CD14-positive monocyte (primary cell): Measurements from ENCODE around the gene RYR3. TPM values are rescaled to one million over a fixed set of nuclear protein-coding genes. Genes with fewer than 3 reads are reported as not detected.

Experiments used
- DNase-seq, 3 donors: peaks; one replicate each; pipeline ENCODE4 v3.0.0-alpha.2; 2011 to 2022
- H2AFZ ChIP-seq: 2 replicates; pipeline ENCODE4 v1.6.0; 2012; ENCODE audit warnings: mild to moderate bottlenecking, low read depth, low read length, inconsistent platforms; ENCODE audit not compliant: insufficient read depth, poor library complexity, severe bottlenecking
- H3K27ac ChIP-seq, 2 donors: 1 replicate in 1 of 2; 2 replicates in 1 of 2; pipeline ENCODE4 v1.5.1; 2012 to 2013; ENCODE audit warnings: low read length in 2 of 2, control low read depth in 1 of 2, inconsistent platforms in 1 of 2, low read depth in 1 of 2, mild to moderate bottlenecking in 1 of 2
- H3K27me3 ChIP-seq, 2 donors: one replicate each; pipeline versions ENCODE4 v1.6.0 to v1.6.1; 2011 to 2013; ENCODE audit warnings: low read length in 2 of 2; ENCODE audit not compliant: control insufficient read depth in 2 of 2, insufficient read depth in 2 of 2
- H3K36me3 ChIP-seq, 2 donors: replicated peaks in 1 of 2; 1 replicate in 1 of 2; 2 replicates in 1 of 2; pipeline versions ENCODE4 v1.5.1 to v1.6.1; 2012 to 2013; ENCODE audit warnings: low read length in 2 of 2, control low read depth in 1 of 2, inconsistent platforms in 1 of 2, mild to moderate bottlenecking in 1 of 2; ENCODE audit not compliant: insufficient read depth in 2 of 2, control insufficient read depth in 1 of 2
- H3K4me1 ChIP-seq, 2 donors: 1 replicate in 1 of 2; 2 replicates in 1 of 2; pipeline versions ENCODE4 v1.5.1 to v1.6.1; 2012 to 2013; ENCODE audit warnings: low read length in 2 of 2, control low read depth in 1 of 2, inconsistent platforms in 1 of 2, mild to moderate bottlenecking in 1 of 2, moderate library complexity in 1 of 2; ENCODE audit not compliant: insufficient read depth in 2 of 2, control insufficient read depth in 1 of 2
- H3K4me2 ChIP-seq: replicated peaks from 2 replicates; pipeline ENCODE3; 2012; ENCODE audit warnings: low read length, moderate library complexity, mild to moderate bottlenecking; ENCODE audit not compliant: poor library complexity, severe bottlenecking; ENCODE audit errors: extremely low read depth
- H3K4me3 ChIP-seq, 3 experiments: fragments of 200-600 bp in 1 of 3; sonication (generic) in 1 of 3; replicated peaks in 1 of 3; 1 replicate in 2 of 3; 2 replicates in 1 of 3; pipeline ENCODE4 v1.5.1; 2011 to 2013; ENCODE audit warnings: low read length in 3 of 3, mild to moderate bottlenecking in 3 of 3, control low read depth in 2 of 3, low read depth in 2 of 3, inconsistent platforms in 1 of 3, moderate library complexity in 1 of 3
- H3K79me2 ChIP-seq: 2 replicates; pipeline ENCODE4 v1.6.0; 2012; ENCODE audit warnings: mild to moderate bottlenecking, control low read depth, inconsistent platforms, low read length, moderate library complexity; ENCODE audit not compliant: insufficient read depth
- H3K9ac ChIP-seq: 2 replicates; pipeline ENCODE4 v1.6.0; 2017; ENCODE audit warnings: low read length, mild to moderate bottlenecking; ENCODE audit not compliant: insufficient read depth, poor library complexity, severe bottlenecking
- H3K9me3 ChIP-seq, 2 donors: replicated peaks in 1 of 2; 1 replicate in 1 of 2; 2 replicates in 1 of 2; pipeline versions ENCODE4 v1.5.1 to v1.6.1; 2012 to 2013; ENCODE audit warnings: low read length in 2 of 2, control low read depth in 1 of 2; ENCODE audit not compliant: control insufficient read depth in 1 of 2, insufficient read depth in 1 of 2
- H4K20me1 ChIP-seq: 2 replicates; pipeline ENCODE4 v1.6.0; 2012; ENCODE audit warnings: mild to moderate bottlenecking, low read length, control low read depth, moderate library complexity; ENCODE audit not compliant: insufficient read depth
- H3K27ac Mint-ChIP-seq, 7 donors: one replicate each; pipeline ENCODE4 v1.8.0; 2020; ENCODE audit warnings: mild to moderate bottlenecking in 7 of 7, mixed read lengths in 7 of 7, moderate library complexity in 6 of 7, inconsistent platforms in 2 of 7
- H3K27me3 Mint-ChIP-seq, 3 donors: one replicate each; pipeline ENCODE4 v1.8.0; 2021 to 2022; ENCODE audit warnings: low read depth in 3 of 3, mild to moderate bottlenecking in 3 of 3, mixed read lengths in 3 of 3, moderate library complexity in 3 of 3, inconsistent platforms in 1 of 3
- H3K36me3 Mint-ChIP-seq, 2 donors: one replicate each; pipeline ENCODE4 v1.8.0; 2020; ENCODE audit warnings: mixed read lengths in 2 of 2, inconsistent platforms in 1 of 2, mild to moderate bottlenecking in 1 of 2
- H3K4me1 Mint-ChIP-seq: one replicate; pipeline ENCODE4 v1.8.0; 2020; ENCODE audit warnings: mild to moderate bottlenecking, mixed read lengths
- H3K4me3 Mint-ChIP-seq, 2 donors: one replicate each; pipeline ENCODE4 v1.8.0; 2020; ENCODE audit warnings: mild to moderate bottlenecking in 2 of 2, mixed read lengths in 2 of 2, moderate library complexity in 1 of 2
- H3K9me3 Mint-ChIP-seq, 7 donors: one replicate each; pipeline ENCODE4 v1.8.0; 2020 to 2022; ENCODE audit warnings: mixed read lengths in 7 of 7, mild to moderate bottlenecking in 6 of 7, moderate library complexity in 6 of 7, inconsistent platforms in 2 of 7
- CTCF ChIP-seq: fragments of 200-600 bp; IDR thresholded peaks from one replicate; pipeline ENCODE4 v1.8.0; 2022; ENCODE audit warnings: antibody characterized with exemption, mild to moderate bottlenecking
- WGBS: methylation state at CpG from one replicate; pipeline ENCODE4 v1.1.5; 2013; ENCODE audit warnings: missing lambda C conversion rate; ENCODE audit not compliant: insufficient coverage; 5-methylcytosine and 5-hydroxymethylcytosine counted together
- intact Hi-C, 2 donors: fragments of 100-400 bp; cut with micrococcal nuclease; formaldehyde crosslinking; loops; one replicate each; pipeline versions ENCODE4 v1.15.0 to v1.15.1; 2023
- polyA plus RNA-seq, 3 donors: library from polyadenylated mRNA; depleted of rRNA in 1 of 3; unstranded in 2 of 3; stranded (reverse) in 1 of 3; fragments of 300-500 nt in 2 of 3; fragments of >200 nt in 1 of 3; fragmentation: Illumina TruSeq in 2 of 3; gene quantifications; 1 replicate in 2 of 3; 2 replicates in 1 of 3; pipeline ENCODE4 v1.2.3, GENCODE V29; 2012 to 2021

RYR3 gene
- polyA plus RNA-seq, 3 donors = not detected

DNA sequence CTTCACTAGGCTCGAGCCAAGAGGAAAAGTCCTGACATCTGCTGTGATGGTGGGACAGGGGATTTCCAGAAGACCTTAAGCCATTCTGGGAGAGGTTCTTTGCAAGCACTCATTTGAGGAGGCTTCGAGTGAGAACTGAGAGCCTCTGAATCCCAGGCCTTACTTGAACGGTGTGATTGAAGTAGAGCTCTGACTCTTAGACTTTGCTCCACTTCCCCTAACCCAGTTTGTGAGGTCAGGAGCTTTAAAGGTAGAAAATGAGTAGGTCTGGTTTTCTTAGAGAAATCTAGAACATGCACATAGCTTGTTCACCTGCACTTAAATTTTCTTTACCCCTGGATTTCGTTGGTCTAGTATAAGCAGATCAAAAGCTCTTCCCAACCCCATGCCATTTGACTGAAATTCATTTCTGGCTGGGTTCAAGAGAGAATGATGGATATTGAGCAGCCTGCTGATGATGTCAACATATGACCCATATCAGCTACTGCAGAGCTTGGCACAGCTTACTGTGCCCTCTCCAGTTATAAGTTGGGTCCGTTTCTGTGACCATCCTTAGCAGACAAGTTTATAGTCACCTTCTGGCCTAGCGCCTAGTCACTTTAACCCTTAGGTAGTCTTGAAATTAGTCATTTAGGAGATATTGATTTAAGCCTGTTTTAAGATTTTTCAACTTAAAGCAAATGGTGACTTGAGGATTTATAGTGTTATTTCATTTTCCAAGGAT, 428.3 kb downstream of the RYR3 start:
- Histone ChIP-seq H3K36me3 (no peaks in the 10 kb centered on the region), H3K9ac (no peak overlapping the region), H3K9me3 (no peaks in the 10 kb centered on the region), H3K4me3 (no peak overlapping the region), H3K27me3 (no peaks in the 10 kb centered on the region), H3K4me1 (no peaks in the 10 kb centered on the region), H3K79me2 (no peaks in the 10 kb centered on the region), H3K4me2 (no peak overlapping the region), H3K27ac (no peak overlapping the region), H2AFZ (no peak overlapping the region), H4K20me1 (no peaks in the 10 kb centered on the region)
- peaks cover 0 to 1% (median 0%) of the 10 kb centered on the region in 7 donors for H3K9me3 Mint-ChIP-seq
- H3K4me3 Mint-ChIP-seq = no peak overlapping the region
- no peaks in the 10 kb centered on the region for H3K36me3 Mint-ChIP-seq
- no peak for TF ChIP-seq CTCF
- no peak for DNase-seq
- H3K27ac Mint-ChIP-seq = no peak overlapping the region
- intact Hi-C loops = no loop called here
- H3K4me1 Mint-ChIP-seq = peaks cover 2% of the 10 kb centered on the region
- WGBS = no CpG with 5 or more reads among the region's 6 CpGs
- peaks cover 0 to 2% (median 2%) of the 10 kb centered on the region in 3 donors for H3K27me3 Mint-ChIP-seq

DNA sequence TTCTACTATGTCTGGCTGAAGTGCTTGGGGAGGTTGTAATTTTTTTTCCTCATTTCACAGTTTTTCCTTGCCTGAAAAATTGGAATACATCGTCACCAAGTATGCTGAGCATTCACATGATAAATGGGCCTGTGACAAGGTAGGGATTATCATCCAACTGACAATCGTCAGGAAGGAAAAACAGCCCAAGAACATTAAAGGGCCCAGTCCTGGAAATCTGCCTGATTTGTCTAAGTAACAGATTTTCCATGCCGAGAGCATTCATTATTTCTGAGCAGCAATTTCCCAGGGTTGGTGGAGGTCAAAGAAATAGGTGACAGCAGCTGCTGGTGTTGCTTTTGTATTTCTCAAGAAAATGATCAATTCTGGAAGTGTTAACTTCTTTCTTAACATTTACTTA, 431.5 kb downstream of the RYR3 start:
- no peak overlapping the region for H3K4me3 Mint-ChIP-seq
- no peak overlapping the region for H3K27ac ChIP-seq
- H3K4me2 ChIP-seq = no peak overlapping the region

More for the DNA sequence above, 431.5 kb downstream of the RYR3 start:
- intact Hi-C loops = no loop called here
- Mint-ChIP-seq H3K27me3 (peaks cover 0 to 2% (median 2%) of the 10 kb centered on the region in 3 donors), H3K9me3 (peaks cover 0 to 1% (median 0%) of the 10 kb centered on the region in 7 donors), H3K36me3 (no peaks in the 10 kb centered on the region), H3K4me1 (peaks cover 6% of the 10 kb centered on the region), H3K27ac (no peak overlapping the region)
- Histone ChIP-seq H3K4me3 (no peak overlapping the region), H3K36me3 (no peaks in the 10 kb centered on the region), H3K4me1 (no peaks in the 10 kb centered on the region), H3K9me3 (no peaks in the 10 kb centered on the region), H3K27me3 (no peaks in the 10 kb centered on the region), H2AFZ (no peak overlapping the region), H3K79me2 (no peaks in the 10 kb centered on the region), H3K9ac (no peak overlapping the region), H4K20me1 (no peaks in the 10 kb centered on the region)
- TF ChIP-seq CTCF = no peak
- 93% methylated on average over 2 of the region's 3 CpGs for WGBS
- DNase-seq = no peak
